ENCODE data around the gene TGM3.

The TGM3 gene

GRCh38 chr20:2305029-2305428 is 9.2 kb downstream of the TGM3 start:
- DNase-seq (ENCODE audit: low read depth in 2 of 3, low spot score in 1 of 3) = no peak

- no peak for DNase-seq (ENCODE audit: low read depth in 2 of 3, low spot score in 1 of 3)
These were observed 9.7 kb downstream of the TGM3 start for GRCh38 chr20:2305479-2305878.

DNA sequence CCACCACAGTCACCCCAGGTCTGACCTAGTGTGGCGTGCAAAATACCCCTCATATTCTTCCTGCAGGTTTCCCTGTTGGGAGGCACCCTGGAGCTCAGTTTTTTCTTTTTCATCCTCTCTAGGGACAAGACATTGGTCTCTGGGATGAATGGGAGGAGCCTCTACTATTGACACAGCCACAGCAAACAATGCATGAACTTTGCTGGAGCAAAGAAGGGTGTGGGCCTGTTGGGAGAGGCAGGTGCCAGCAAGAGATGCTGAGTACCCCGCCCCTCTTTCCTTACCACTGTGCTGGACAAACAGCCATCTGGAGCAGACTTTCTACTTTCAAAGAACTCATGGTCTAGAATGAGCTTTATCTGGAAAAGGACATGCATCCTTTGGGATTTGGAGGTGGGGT is 10.1 kb downstream of the TGM3 start:
- no peak for DNase-seq (ENCODE audit: low read depth in 2 of 3, low spot score in 1 of 3)

GRCh38 chr20:2307136-2307535 is 11.3 kb downstream of the TGM3 start:
- no peak for DNase-seq (ENCODE audit: low read depth in 2 of 3, low spot score in 1 of 3)

DNA sequence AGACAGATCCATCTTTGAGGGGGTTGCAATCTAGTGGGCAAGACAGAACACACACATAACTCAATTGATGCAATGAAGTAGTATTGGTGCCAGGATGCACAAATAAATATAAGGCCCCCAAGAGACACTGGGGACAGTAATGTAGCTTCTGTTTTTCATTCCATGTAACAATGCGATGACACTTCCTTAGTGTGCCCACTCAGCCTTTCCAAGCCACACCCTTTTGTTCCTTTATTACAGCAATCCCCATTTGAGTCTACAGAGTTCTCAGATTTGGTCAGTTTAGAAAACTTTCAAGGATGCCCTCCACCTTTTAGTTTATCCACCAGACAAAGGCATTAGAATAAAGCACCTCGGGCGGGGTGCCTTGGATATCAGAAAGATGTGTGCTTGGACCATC is 15.5 kb downstream of the TGM3 start:
- no peak for DNase-seq (ENCODE audit: low read depth in 2 of 3, low spot score in 1 of 3)

GRCh38 chr20:2312876-2313275 is 17.1 kb downstream of the TGM3 start:
- DNase-seq (ENCODE audit: low read depth in 2 of 3, low spot score in 1 of 3) = no peak

DNA sequence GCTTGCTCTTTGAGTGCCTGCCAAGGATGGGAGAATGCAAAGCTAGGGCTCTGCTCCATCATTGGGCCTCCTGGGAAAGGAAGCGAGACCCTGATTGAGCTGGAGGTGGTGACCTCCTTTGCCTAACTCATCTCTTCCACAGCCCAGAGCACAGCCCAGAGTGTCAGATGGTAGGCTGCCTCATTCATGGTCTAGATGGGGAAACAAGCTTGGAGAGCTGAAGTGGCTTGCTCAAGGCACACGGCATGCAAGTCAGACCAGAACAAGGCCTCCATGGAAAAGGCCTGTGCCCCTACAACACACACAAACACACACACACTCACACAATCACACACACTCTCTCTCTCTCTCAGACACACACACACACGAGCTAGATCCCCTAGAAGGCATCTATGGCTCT is 17.5 kb downstream of the TGM3 start:
- DNase-seq (ENCODE audit: low read depth in 2 of 3, low spot score in 1 of 3) = no peak

DNA sequence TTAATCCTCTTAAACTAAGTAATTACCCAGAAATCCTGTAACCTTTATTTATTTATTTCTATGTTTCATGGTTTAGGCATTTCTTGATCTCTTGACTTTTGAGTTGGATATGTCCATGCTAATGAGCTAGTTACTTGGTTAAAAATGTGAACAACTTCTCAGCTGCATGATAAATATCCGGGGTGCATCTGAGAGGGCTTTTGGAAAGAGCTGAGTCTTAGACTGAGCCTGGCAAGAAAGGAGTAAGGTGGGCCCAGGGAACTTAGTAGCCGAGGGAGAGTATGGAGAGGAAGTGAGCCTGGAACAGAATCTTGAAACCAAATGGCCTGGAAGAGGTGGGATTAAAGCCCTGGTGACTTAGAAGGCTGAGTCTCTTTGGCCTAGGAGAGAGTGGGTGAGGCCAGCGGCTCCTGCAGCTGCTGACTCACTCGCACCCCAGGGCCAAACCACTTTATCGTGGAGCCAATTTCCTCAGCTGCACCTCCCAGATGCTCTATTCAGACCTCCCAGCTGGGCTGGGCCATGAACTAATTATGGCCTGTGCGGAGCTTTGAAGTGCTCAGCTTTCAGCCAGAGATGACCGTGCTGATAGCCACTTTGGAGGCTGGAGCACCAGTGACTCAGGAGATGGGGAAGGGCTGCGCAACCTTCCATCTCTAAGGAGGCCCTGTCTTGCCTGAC is 19.1 kb downstream of the TGM3 start:
- no peak for DNase-seq (ENCODE audit: low read depth in 2 of 3, low spot score in 1 of 3)

DNA sequence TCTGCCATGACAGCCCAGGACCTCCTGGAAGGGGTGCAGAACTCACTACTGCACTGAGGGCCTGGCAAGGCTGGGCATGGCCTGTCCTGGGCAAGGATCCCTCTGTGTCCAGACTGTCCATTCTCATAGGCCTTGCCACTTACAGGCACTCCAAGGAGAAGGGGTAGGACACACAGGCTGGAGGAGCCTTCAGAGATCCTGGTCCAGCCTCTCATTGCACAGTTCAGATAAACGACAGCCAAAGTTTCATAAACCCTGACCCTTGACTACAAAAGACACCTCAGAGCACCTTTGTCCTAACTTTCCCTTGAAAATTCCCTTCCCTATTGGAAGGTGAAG is 19.6 kb downstream of the TGM3 start:
- DNase-seq (ENCODE audit: low read depth in 2 of 3, low spot score in 1 of 3) = no peak

- DNase-seq (ENCODE audit: low read depth in 2 of 3, low spot score in 1 of 3) = no peak
These were observed 21.2 kb downstream of the TGM3 start for GRCh38 chr20:2316847-2317495.

DNA sequence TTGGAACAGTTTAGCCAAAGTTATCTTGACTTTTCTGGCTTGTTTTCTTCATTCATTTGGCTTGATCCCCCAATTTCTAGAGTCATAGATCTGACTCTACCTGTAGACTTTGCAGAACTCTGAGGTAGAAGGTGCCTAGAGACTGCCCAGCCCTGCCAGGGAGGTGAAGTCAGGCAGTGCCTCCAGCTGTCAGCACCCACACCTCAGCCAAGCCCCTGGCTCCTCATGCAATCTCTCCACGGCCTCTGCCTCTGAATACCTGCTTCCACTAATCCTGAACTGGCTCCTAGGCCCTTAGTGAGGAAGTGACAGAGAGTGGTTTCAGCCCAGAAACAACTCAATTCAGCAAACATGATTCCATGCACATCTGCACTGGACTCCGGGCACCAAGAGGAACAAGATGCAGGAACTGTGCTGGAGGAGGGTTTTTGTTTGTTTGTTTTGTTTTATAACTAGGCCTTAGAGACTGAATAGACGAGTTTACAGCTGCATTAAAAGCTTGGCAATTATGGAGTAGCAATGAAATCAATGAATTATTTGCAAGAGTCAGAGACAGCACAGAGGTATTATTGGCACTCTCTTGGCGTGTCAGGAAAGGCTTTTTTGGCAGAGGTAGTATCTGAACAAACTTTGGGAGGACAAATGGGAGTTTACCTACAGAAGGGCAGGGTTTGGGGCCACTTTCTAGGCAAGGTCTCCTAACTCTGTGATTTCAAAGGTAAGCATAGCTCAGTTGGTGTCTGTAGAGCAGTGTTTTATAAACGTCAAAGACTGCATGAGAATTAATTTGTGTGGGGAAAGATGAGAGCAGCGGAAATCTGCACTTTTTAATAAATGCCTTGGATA is 25.2 kb downstream of the TGM3 start:
- no peak for DNase-seq (ENCODE audit: low read depth in 2 of 3, low spot score in 1 of 3)

- DNase-seq (ENCODE audit: low read depth in 2 of 3, low spot score in 1 of 3) = no peak
These were observed 27.2 kb downstream of the TGM3 start for GRCh38 chr20:2323051-2323450.

GRCh38 chr20:2326046-2326445 is 30.2 kb downstream of the TGM3 start:
- no peak for DNase-seq (ENCODE audit: low read depth in 2 of 3, low spot score in 1 of 3)

GRCh38 chr20:2327620-2328555 is 32.1 kb downstream of the TGM3 start:
- DNase-seq (ENCODE audit: low read depth in 2 of 3, low spot score in 1 of 3) = no peak

DNA sequence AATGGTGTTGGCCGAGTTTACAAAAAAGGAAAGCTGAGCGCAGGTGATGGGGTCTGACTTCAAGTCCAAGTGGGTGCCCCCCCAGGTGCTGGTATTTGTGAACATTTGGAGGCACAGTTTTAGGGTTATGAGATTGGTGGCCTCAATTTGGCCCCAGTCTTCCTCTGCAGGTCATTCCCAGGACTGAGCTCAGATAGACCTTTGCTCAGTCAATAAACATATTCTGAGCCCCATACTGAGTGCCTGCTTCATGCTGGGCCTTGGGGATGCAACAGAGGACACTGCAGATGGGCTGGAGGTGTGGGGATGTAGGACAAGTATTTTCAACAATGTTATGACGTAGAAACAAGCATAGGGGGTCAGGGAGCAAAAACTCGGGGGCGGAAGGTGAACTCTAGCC is 33.5 kb downstream of the TGM3 start:
- DNase-seq (ENCODE audit: low read depth in 2 of 3, low spot score in 1 of 3) = no peak

DNA sequence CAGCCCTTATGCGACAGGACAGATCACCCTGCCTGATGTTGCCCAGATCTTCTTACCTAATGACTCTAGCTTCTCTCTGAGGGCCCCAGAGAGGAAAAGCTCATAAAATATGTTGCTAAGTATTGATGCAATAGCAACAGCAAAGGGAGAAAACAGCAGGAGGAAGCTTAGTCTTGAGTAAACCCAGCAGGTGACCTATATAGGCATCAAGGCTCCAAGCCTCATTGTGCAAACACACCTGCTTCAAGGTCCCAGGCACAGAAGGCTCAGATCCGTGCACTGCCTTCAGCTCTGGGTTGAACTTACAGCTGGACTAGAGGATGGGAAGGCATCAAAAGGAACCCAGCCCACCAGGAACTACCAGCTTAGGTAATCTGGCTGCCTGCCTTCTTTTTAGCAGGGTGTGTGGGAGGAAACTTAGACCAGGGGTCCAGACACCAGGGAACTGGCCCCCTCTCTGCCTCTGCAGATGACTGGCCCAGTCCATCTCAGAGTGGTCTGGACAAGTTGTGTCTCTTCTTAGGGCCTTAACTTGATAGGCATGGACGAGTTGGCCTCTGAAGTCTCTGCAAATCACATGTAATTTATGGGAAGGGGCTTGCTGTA is 34.4 kb downstream of the TGM3 start:
- no peak for DNase-seq (ENCODE audit: low read depth in 2 of 3, low spot score in 1 of 3)

- no peak for DNase-seq (ENCODE audit: low read depth in 2 of 3, low spot score in 1 of 3)
These were observed 35.3 kb downstream of the TGM3 start for GRCh38 chr20:2331106-2331505.

DNA sequence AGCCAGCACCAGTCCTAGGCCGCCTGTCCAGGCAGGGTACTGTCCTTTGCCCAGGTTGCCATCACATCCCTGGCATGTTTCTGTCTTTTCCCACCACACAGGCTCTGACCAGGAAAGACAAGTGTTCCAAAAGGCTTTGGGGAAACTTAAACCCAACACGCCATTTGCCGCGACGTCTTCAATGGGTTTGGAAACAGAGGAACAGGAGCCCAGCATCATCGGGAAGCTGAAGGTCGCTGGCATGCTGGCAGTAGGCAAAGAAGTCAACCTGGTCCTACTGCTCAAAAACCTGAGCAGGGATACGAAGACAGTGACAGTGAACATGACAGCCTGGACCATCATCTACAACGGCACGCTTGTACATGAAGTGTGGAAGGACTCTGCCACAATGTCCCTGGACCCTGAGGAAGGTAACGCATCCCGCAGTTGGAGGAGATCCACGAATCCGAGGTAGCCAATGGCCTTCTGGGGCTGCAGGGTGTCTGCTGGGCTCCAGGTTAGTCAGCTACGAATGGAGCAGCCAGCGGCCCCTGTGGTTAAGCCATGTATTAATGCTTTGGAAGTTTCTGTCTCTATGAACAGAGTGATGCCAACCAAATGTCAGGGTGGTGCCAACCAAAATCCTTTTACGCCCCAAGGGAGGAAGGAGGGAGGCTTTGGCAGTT is 36.2 kb downstream of the TGM3 start:
- no peak for DNase-seq (ENCODE audit: low read depth in 2 of 3, low spot score in 1 of 3)

GRCh38 chr20:2332711-2333110 is 36.9 kb downstream of the TGM3 start:
- DNase-seq (ENCODE audit: low read depth in 2 of 3, low spot score in 1 of 3) = no peak

- no peak for DNase-seq (ENCODE audit: low read depth in 2 of 3, low spot score in 1 of 3)
These were observed 38.0 kb downstream of the TGM3 start for GRCh38 chr20:2333821-2334220.
